ENCODE measurements around the gene MOB1A. TPM values are rescaled to one million over a fixed set of nuclear protein-coding genes. Genes with fewer than 3 reads are reported as not detected.

Gene MOB1A
- total and polyA plus RNA-seq, 4 experiments from 2014 or later, result 135 to 203 (median 139) TPM

- Mint-ChIP-seq H3K4me1 (peaks cover 5 to 10% (median 8%) of the 10 kb centered on the region in 4 donors), H3K27ac (no peak overlapping the region), H3K27me3 (no peaks in the 10 kb centered on the region), H3K9me3 (peaks cover 0 to 2% (median 0%) of the 10 kb centered on the region in 8 donors), H3K4me3 (no peak overlapping the region), H3K36me3 (peaks cover 8 to 22% of the 10 kb centered on the region in 2 donors)
- Histone ChIP-seq H3K9me3 (ENCODE audit: control insufficient read depth in 1 of 2, low read length in 2 of 2) (no peaks in the 10 kb centered on the region), H3K27ac (ENCODE audit: low read depth, low read length) (peak overlapping the region; percentile 59), H3K4me3 (ENCODE audit: low read length in 2 of 2) (peak overlapping the region; percentile 58 to 63), H3K36me3 (ENCODE audit: insufficient read depth, low read length) (peaks cover 6% of the 10 kb centered on the region), H3K27me3 (ENCODE audit: insufficient read depth, low read length) (no peaks in the 10 kb centered on the region), H3K4me1 (ENCODE audit: insufficient read depth, low read length) (peaks cover 18% of the 10 kb centered on the region)
- POLR2A ChIA-PET (ENCODE audit: partially characterized antibody), result interaction anchor here (0.6 to 3.2 kb wide), 10 partner anchors 12 to 409 kb away, joined by 3 to 23 read pairs (median 4); partner anchors contain the start of genes DGUOK, MOB1A, MTHFD2 and STAMBP
- CTCF ChIA-PET (ENCODE audit: partially characterized antibody), result interaction anchor here (0.7 to 9.4 kb wide), 23 partner anchors 7 to 385 kb away, joined by 3 to 114 read pairs (median 3); partner anchors contain the start of genes MOB1A and STAMBP
- intact Hi-C loops (cut with micrococcal nuclease), result loop anchor here (1.0 to 10.0 kb wide), 5 partner anchors 27 to 322 kb away; partner anchors contain the start of genes MOB1A, MTHFD2 and STAMBP
- peak in 1 of 5 donors; percentile 7 for DNase-seq
Observed at GRCh38 chr2:74146929-74147726, 31.6 kb downstream of the MOB1A start.

- Mint-ChIP-seq H3K27me3 (no peaks in the 10 kb centered on the region), H3K4me3 (no peak overlapping the region), H3K9me3 (no peaks in the 10 kb centered on the region), H3K4me1 (peaks cover 5 to 11% (median 8%) of the 10 kb centered on the region in 4 donors), H3K36me3 (peaks cover 24 to 28% of the 10 kb centered on the region in 2 donors), H3K27ac (peak overlapping the region in 1 of 7 donors; percentile 31)
- Histone ChIP-seq H3K27ac (ENCODE audit: low read depth, low read length) (no peak overlapping the region), H3K4me3 (ENCODE audit: low read length in 2 of 2) (no peak overlapping the region), H3K27me3 (ENCODE audit: insufficient read depth, low read length) (no peaks in the 10 kb centered on the region), H3K9me3 (ENCODE audit: control insufficient read depth in 1 of 2, low read length in 2 of 2) (no peaks in the 10 kb centered on the region), H3K4me1 (ENCODE audit: insufficient read depth, low read length) (peaks cover 13% of the 10 kb centered on the region), H3K36me3 (ENCODE audit: insufficient read depth, low read length) (peaks cover 5% of the 10 kb centered on the region)
- no peak for DNase-seq
- intact Hi-C loops (cut with micrococcal nuclease), result loop anchor here (10.0 kb wide), 1 partner anchor 318 kb away; the partner anchor contains the start of gene STAMBP
- ChIA-PET POLR2A (ENCODE audit: partially characterized antibody) (interaction anchor here (1.3 kb wide), 1 partner anchor 22 kb away, joined by 4 read pairs; no protein-coding TSS in a partner anchor), CTCF (ENCODE audit: partially characterized antibody) (no interaction called here)
Observed at GRCh38 chr2:74142340-74142739, 36.3 kb downstream of the MOB1A start.

- no peak for DNase-seq
- no peaks in the 10 kb centered on the region for H3K27me3 ChIP-seq (ENCODE audit: insufficient read depth, low read length)
- no peaks in the 10 kb centered on the region for H3K36me3 ChIP-seq (ENCODE audit: insufficient read depth, low read length)
- Mint-ChIP-seq H3K4me1 (peaks cover 2 to 11% (median 5%) of the 10 kb centered on the region in 4 donors), H3K36me3 (peaks cover 30 to 41% of the 10 kb centered on the region in 2 donors), H3K27me3 (no peaks in the 10 kb centered on the region), H3K4me3 (no peak overlapping the region), H3K9me3 (no peaks in the 10 kb centered on the region), H3K27ac (peak overlapping the region in 1 of 7 donors; percentile 25)
- H3K4me3 ChIP-seq (ENCODE audit: low read length in 2 of 2), result no peak overlapping the region
- H3K9me3 ChIP-seq (ENCODE audit: control insufficient read depth in 1 of 2, low read length in 2 of 2), result no peaks in the 10 kb centered on the region
- no peak overlapping the region for H3K27ac ChIP-seq (ENCODE audit: low read depth, low read length)
- CTCF ChIA-PET (ENCODE audit: partially characterized antibody), result no interaction called here
- intact Hi-C loops (cut with micrococcal nuclease), result no loop called here
- no peaks in the 10 kb centered on the region for H3K4me1 ChIP-seq (ENCODE audit: insufficient read depth, low read length)
- POLR2A ChIA-PET (ENCODE audit: partially characterized antibody), result interaction anchor here (1.1 kb wide), 1 partner anchor 310 kb away, joined by 3 read pairs; the partner anchor contains the start of gene STAMBP
Observed at GRCh38 chr2:74138600-74139323, 39.9 kb downstream of the MOB1A start.

DNA sequence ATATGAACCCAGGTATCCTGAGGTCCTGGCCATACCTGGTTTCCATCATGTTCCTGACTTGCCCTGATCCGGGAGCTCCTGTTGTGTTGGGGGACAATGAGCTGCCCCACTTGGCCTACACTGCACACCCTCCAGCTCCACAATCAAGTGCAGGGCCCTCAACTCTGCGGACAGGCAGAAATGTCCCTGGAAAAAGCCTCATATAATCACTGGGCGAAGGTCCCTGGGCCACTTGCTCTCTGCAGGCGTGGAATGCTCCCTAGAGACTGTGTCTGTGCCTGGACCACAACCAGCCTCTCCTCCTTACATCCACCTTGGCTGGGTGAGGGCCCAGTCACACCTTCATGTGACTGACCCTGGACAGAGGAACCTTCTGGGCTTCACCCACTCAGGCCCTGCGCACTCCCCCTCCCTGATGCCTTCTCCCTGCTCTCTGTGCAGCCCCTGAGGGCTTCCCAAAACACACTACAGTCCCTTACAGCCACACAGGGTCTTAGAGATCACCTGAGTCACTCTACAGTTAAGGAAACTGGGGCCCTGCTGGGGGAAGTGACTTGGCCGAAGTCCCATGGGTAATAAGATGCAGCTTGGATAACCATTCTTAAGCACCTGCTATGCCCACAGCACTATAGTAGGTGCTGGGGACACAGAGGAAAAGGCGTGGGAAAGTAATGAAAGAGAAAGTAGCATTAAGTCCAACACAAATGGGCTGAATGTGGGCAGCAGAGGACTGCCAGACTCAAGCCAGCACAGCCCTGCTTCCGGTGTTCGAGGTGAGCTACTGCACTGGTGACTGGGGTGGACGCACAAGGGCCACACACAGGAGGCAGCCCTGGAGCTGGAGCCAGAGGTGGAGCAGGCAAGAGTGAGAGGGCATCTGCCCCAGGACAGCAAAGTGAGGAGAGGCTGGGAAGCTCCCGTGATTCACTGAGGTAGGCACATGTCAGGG lies 40.8 kb downstream of the MOB1A start:
- no peaks in the 10 kb centered on the region for H3K27me3 ChIP-seq (ENCODE audit: insufficient read depth, low read length)
- Mint-ChIP-seq H3K4me1 (peaks cover 3 to 11% (median 5%) of the 10 kb centered on the region in 4 donors), H3K27ac (peak overlapping the region in 2 of 7 donors; percentile 25 to 73), H3K27me3 (no peaks in the 10 kb centered on the region), H3K36me3 (peaks cover 35 to 50% of the 10 kb centered on the region in 2 donors), H3K9me3 (peaks cover 0 to 5% (median 0%) of the 10 kb centered on the region in 8 donors), H3K4me3 (no peak overlapping the region)
- H3K9me3 ChIP-seq (ENCODE audit: control insufficient read depth in 1 of 2, low read length in 2 of 2), result no peaks in the 10 kb centered on the region
- no peak overlapping the region for H3K27ac ChIP-seq (ENCODE audit: low read depth, low read length)
- no peaks in the 10 kb centered on the region for H3K4me1 ChIP-seq (ENCODE audit: insufficient read depth, low read length)
- DNase-seq, result no peak
- POLR2A ChIA-PET (ENCODE audit: partially characterized antibody), result no interaction called here
- H3K4me3 ChIP-seq (ENCODE audit: low read length in 2 of 2), result no peak overlapping the region
- no peaks in the 10 kb centered on the region for H3K36me3 ChIP-seq (ENCODE audit: insufficient read depth, low read length)
- intact Hi-C loops (cut with micrococcal nuclease), result no loop called here
- CTCF ChIA-PET (ENCODE audit: partially characterized antibody), result no interaction called here

- intact Hi-C loops (cut with micrococcal nuclease), result no loop called here
- CTCF ChIA-PET (ENCODE audit: partially characterized antibody), result no interaction called here
- no peaks in the 10 kb centered on the region for H3K9me3 ChIP-seq (ENCODE audit: control insufficient read depth in 1 of 2, low read length in 2 of 2)
- no peaks in the 10 kb centered on the region for H3K4me1 ChIP-seq (ENCODE audit: insufficient read depth, low read length)
- H3K27ac Mint-ChIP-seq, result no peak overlapping the region
- peaks cover 11 to 12% of the 10 kb centered on the region in 2 donors for H3K27me3 Mint-ChIP-seq
- H3K27me3 ChIP-seq (ENCODE audit: insufficient read depth, low read length), result no peaks in the 10 kb centered on the region
- peaks cover 12 to 27% of the 10 kb centered on the region in 2 donors for H3K36me3 Mint-ChIP-seq
- POLR2A ChIA-PET (ENCODE audit: partially characterized antibody), result no interaction called here
- H3K4me1 Mint-ChIP-seq, result peaks cover 0 to 1% (median 0%) of the 10 kb centered on the region in 4 donors
- no peak for DNase-seq
- no peaks in the 10 kb centered on the region for H3K36me3 ChIP-seq (ENCODE audit: insufficient read depth, low read length)
- no peak overlapping the region for H3K4me3 ChIP-seq (ENCODE audit: low read length in 2 of 2)
- H3K9me3 Mint-ChIP-seq, result peaks cover 0 to 5% (median 0%) of the 10 kb centered on the region in 8 donors
- H3K27ac ChIP-seq (ENCODE audit: low read depth, low read length), result no peak overlapping the region
- H3K4me3 Mint-ChIP-seq, result no peak overlapping the region
Observed at GRCh38 chr2:74131901-74132300, 46.8 kb downstream of the MOB1A start.

GRCh38 chr2:74130211-74130995 lies 48.3 kb downstream of the MOB1A start:
- H3K27me3 Mint-ChIP-seq, result peaks cover 11 to 12% of the 10 kb centered on the region in 2 donors
- no peak overlapping the region for H3K27ac Mint-ChIP-seq
- H3K36me3 Mint-ChIP-seq, result peaks cover 11 to 21% of the 10 kb centered on the region in 2 donors
- H3K36me3 ChIP-seq (ENCODE audit: insufficient read depth, low read length), result no peaks in the 10 kb centered on the region
- ChIA-PET CTCF (ENCODE audit: partially characterized antibody) (no interaction called here), POLR2A (ENCODE audit: partially characterized antibody) (no interaction called here)
- no peaks in the 10 kb centered on the region for H3K9me3 ChIP-seq (ENCODE audit: control insufficient read depth in 1 of 2, low read length in 2 of 2)
- H3K27me3 ChIP-seq (ENCODE audit: insufficient read depth, low read length), result no peaks in the 10 kb centered on the region
- no peak overlapping the region for H3K27ac ChIP-seq (ENCODE audit: low read depth, low read length)
- no peak overlapping the region for H3K4me3 Mint-ChIP-seq
- H3K4me3 ChIP-seq (ENCODE audit: low read length in 2 of 2), result no peak overlapping the region
- H3K9me3 Mint-ChIP-seq, result peaks cover 0 to 5% (median 0%) of the 10 kb centered on the region in 8 donors
- intact Hi-C loops (cut with micrococcal nuclease), result no loop called here
- DNase-seq, result no peak
- no peaks in the 10 kb centered on the region for H3K4me1 ChIP-seq (ENCODE audit: insufficient read depth, low read length)
- H3K4me1 Mint-ChIP-seq, result peaks cover 0 to 1% (median 0%) of the 10 kb centered on the region in 4 donors

Data from CD4-positive, alpha-beta memory T cell (primary cell).